Naive thymus-derived CD8-positive, alpha-beta T cell (primary cell): ENCODE measurements around the gene COL4A1. TPM values are rescaled to one million over a fixed set of nuclear protein-coding genes. Genes with fewer than 3 reads are reported as not detected.
A peak's percentile ranks its signal among the peaks of the same experiment; 100 is the strongest.

Experiments
- ATAC-seq, 2 donors: fragments of 150-1000 bp; cut with Tn5 transposase in 1 of 2; sonication (Bioruptor Pico), chemical (Tn5 transposase) in 1 of 2; 1 replicate in 1 of 2; 2 replicates in 1 of 2; pipeline ENCODE4 v1.10.0; 2021; ENCODE audit warnings: mild to moderate bottlenecking in 2 of 2, moderate library complexity in 2 of 2
- POLR2A ChIA-PET: fragments of 350-600 bp; sonication (Branson Sonifier 250); formaldehyde crosslinking; loops from one replicate; lab custom pipeline; 2021; ENCODE audit warnings: antibody characterized with exemption; lab: Charles Lee
- DNase-seq, 10 donors: peaks; one replicate each; pipeline versions ENCODE4 v3.0.0 to v3.0.0-alpha.2; 2020 to 2022
- H3K27ac Mint-ChIP-seq, 10 donors: one replicate each; pipeline ENCODE4 v1.8.0; 2020 to 2022; ENCODE audit warnings: mild to moderate bottlenecking in 10 of 10, mixed read lengths in 10 of 10, moderate library complexity in 4 of 10, inconsistent platforms in 1 of 10
- H3K27me3 Mint-ChIP-seq, 5 donors: one replicate each; pipeline ENCODE4 v1.8.0; 2021 to 2022; ENCODE audit warnings: mixed read lengths in 5 of 5
- H3K36me3 Mint-ChIP-seq, 3 donors: one replicate each; pipeline ENCODE4 v1.8.0; 2020 to 2022; ENCODE audit warnings: mixed read lengths in 3 of 3, mild to moderate bottlenecking in 2 of 3, inconsistent platforms in 1 of 3
- H3K4me1 Mint-ChIP-seq, 4 donors: one replicate each; pipeline ENCODE4 v1.8.0; 2021 to 2022; ENCODE audit warnings: mixed read lengths in 4 of 4
- H3K4me3 Mint-ChIP-seq, 10 donors: one replicate each; pipeline ENCODE4 v1.8.0; 2020 to 2022; ENCODE audit warnings: mild to moderate bottlenecking in 10 of 10, mixed read lengths in 10 of 10, moderate library complexity in 6 of 10, inconsistent platforms in 1 of 10
- H3K9me3 Mint-ChIP-seq, 9 donors: one replicate each; pipeline ENCODE4 v1.8.0; 2020 to 2022; ENCODE audit warnings: mixed read lengths in 9 of 9, mild to moderate bottlenecking in 3 of 9, inconsistent platforms in 1 of 9, moderate library complexity in 1 of 9
- polyA plus RNA-seq, 3 donors: library from polyadenylated mRNA; unstranded; fragments of 300-500 nt; fragmentation: Illumina TruSeq; gene quantifications; one replicate each; pipeline ENCODE4 v1.2.3, GENCODE V29; 2021
- total RNA-seq, 8 experiments: library from RNA in 2 of 8; stranded (reverse) in 2 of 8; gene quantifications; one replicate each; pipeline ENCODE4 v1.2.3 and lab custom pipeline; 2021 to 2026

The COL4A1 gene
- total and polyA plus RNA-seq, 5 experiments from 2014 or later: not detected

DNA sequence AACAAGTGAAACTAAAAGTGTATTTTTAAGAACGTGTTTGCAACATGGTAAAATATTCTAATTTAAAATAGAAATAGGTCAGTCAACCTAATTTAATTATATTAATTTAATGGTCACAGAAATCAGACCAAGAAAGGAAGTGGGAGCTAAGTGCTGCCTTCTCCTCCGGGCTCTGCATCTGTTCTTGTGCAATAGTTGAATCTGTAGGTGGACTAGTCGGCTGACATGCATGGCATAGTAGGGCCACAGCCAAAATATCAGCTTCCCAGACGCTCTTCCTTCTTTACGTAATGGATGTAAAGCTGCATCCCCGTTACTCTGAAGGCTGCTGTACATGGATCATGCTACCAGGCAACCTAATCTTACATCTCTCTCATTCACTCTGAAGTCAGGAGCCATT, 47.3 kb downstream of the COL4A1 start:
- ATAC-seq (no peak), DNase-seq (no peak)
- no peak overlapping the region for H3K4me3 Mint-ChIP-seq
- peaks cover 0 to 20% (median 5%) of the 10 kb centered on the region in 9 donors for H3K9me3 Mint-ChIP-seq
- H3K27me3 Mint-ChIP-seq: peaks cover 15 to 48% (median 34%) of the 10 kb centered on the region in 5 donors
- H3K4me1 Mint-ChIP-seq: peaks cover 0 to 13% (median 8%) of the 10 kb centered on the region in 4 donors
- peaks cover 0 to 3% (median 0%) of the 10 kb centered on the region in 3 donors for H3K36me3 Mint-ChIP-seq
- H3K27ac Mint-ChIP-seq: no peak overlapping the region
- POLR2A ChIA-PET: no interaction called here

DNA sequence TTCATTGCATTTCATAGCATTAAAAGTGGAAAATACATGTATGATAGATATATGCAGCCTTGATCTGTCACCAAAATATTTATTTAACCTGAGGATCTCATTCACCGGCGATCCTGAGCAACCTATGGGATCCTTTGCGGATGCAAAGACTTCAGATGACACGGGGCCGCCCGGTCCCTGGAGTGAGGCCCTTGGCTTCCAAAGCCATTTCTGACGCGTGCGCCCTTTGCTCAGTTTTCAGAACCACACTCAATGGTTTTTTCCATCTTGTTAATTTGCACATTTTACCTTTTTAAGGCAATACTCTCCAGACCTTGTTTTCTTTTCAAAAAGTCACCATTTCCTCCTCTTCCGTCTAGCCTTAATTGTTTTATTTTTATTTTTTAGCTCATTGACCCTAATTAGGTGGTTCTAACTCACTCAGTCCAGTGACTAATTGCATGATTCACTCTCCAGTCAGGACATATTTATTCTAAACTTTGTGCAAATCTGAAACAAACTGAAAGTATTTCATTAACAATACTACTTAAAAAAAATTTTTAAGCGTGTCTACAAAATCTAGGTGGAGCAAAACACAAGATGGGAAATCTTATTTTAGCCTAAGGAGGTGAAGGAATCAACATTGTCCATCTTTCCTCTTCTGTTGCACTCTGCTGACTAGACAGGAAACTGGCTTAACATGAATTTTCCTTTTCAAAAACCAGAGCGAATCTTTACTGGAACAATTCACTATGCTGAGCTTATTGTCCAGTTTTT, 47.9 kb downstream of the COL4A1 start:
- Mint-ChIP-seq H3K27ac (no peak overlapping the region), H3K4me3 (no peak overlapping the region), H3K9me3 (peaks cover 0 to 21% (median 5%) of the 10 kb centered on the region in 9 donors), H3K27me3 (peaks cover 14 to 43% (median 32%) of the 10 kb centered on the region in 5 donors), H3K4me1 (peaks cover 0 to 13% (median 8%) of the 10 kb centered on the region in 4 donors), H3K36me3 (peaks cover 0 to 3% (median 0%) of the 10 kb centered on the region in 3 donors)
- ATAC-seq (no peak), DNase-seq (no peak)
- POLR2A ChIA-PET: no interaction called here

DNA sequence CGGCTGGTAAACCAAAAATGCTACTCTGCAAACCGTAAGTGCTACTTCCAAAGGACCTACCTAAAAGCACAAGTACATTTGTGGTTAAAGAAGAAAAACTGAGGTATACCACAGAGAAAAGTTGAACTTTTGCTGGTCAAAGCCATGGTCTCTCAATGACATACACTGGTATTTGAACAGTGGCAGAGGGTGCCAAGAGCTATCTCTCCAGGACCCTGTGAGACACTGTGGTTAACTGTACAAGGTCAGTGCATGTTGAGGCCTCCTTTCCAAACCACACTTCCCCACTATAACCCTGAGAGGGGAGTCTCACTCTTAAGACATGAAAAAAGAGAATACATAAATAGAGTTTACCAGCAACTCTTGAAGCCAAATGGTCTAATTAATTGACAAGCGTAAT, 49.5 kb downstream of the COL4A1 start:
- Mint-ChIP-seq H3K4me3 (no peak overlapping the region), H3K27ac (no peak overlapping the region), H3K4me1 (peaks cover 0 to 13% (median 8%) of the 10 kb centered on the region in 4 donors), H3K27me3 (peaks cover 8 to 36% (median 22%) of the 10 kb centered on the region in 5 donors), H3K9me3 (peaks cover 0 to 21% (median 5%) of the 10 kb centered on the region in 9 donors), H3K36me3 (peaks cover 0 to under 1% (median 0%) of the 10 kb centered on the region in 3 donors)
- ATAC-seq (no peak), DNase-seq (no peak)
- POLR2A ChIA-PET: no interaction called here

- peaks cover 7 to 25% (median 12%) of the 10 kb centered on the region in 5 donors for H3K27me3 Mint-ChIP-seq
- peaks cover 0 to 13% (median 8%) of the 10 kb centered on the region in 4 donors for H3K4me1 Mint-ChIP-seq
- POLR2A ChIA-PET: no interaction called here
- peak overlapping the region in 4 of 10 donors; percentile 20 to 60 (median 29) for H3K27ac Mint-ChIP-seq
- DNase-seq (no peak), ATAC-seq (no peak)
- peaks cover 0 to 21% (median 5%) of the 10 kb centered on the region in 9 donors for H3K9me3 Mint-ChIP-seq
- H3K4me3 Mint-ChIP-seq: no peak overlapping the region
- H3K36me3 Mint-ChIP-seq: no peaks in the 10 kb centered on the region
Observed at GRCh38 chr13:110256126-110256905, 50.6 kb downstream of the COL4A1 start.

GRCh38 chr13:110254751-110255553, 52.0 kb downstream of the COL4A1 start:
- peaks cover 0 to 13% (median 8%) of the 10 kb centered on the region in 4 donors for H3K4me1 Mint-ChIP-seq
- DNase-seq (no peak), ATAC-seq (no peak)
- H3K27ac Mint-ChIP-seq: peak overlapping the region in 9 of 10 donors; percentile 56 to 93 (median 88)
- peaks cover 0 to 21% (median 5%) of the 10 kb centered on the region in 9 donors for H3K9me3 Mint-ChIP-seq
- H3K27me3 Mint-ChIP-seq: peaks cover 2 to 13% (median 6%) of the 10 kb centered on the region in 5 donors
- H3K4me3 Mint-ChIP-seq: no peak overlapping the region
- no peaks in the 10 kb centered on the region for H3K36me3 Mint-ChIP-seq
- POLR2A ChIA-PET: no interaction called here

DNA sequence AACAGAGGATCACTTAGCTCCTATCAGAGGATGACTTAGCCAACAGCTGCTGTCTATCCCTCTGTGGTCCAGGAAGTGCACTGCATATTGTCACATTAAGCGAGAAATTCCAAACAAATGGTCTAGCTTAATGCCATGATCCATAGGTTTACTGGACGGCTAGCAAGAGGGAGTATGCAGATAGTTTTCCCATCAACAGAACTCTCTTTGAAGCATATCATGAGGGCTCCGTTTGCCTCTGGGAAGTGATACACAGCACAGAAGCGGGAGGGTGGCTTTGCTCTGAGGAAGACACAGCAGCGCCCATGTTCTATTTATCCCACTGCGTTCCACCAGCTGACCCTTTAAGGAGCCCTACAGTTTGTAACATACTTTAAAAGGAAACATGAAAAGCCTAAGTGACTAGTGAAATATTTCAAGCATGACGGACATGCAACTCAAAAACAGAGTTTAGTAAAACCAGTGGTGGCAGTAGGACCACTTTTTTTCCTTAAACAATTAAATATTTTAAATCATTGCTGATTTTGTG, 52.7 kb downstream of the COL4A1 start:
- H3K4me3 Mint-ChIP-seq: no peak overlapping the region
- H3K4me1 Mint-ChIP-seq: peaks cover 0 to 13% (median 7%) of the 10 kb centered on the region in 4 donors
- DNase-seq (no peak), ATAC-seq (no peak)
- peaks cover 0 to 5% (median 3%) of the 10 kb centered on the region in 5 donors for H3K27me3 Mint-ChIP-seq
- H3K27ac Mint-ChIP-seq: peak overlapping the region in 3 of 10 donors; percentile 53 to 85 (median 61)
- peaks cover 0 to 21% (median 5%) of the 10 kb centered on the region in 9 donors for H3K9me3 Mint-ChIP-seq
- H3K36me3 Mint-ChIP-seq: no peaks in the 10 kb centered on the region
- POLR2A ChIA-PET: no interaction called here

- Mint-ChIP-seq H3K4me1 (peaks cover 0 to 11% (median 7%) of the 10 kb centered on the region in 4 donors), H3K9me3 (peaks cover 0 to 18% (median 5%) of the 10 kb centered on the region in 9 donors), H3K36me3 (no peaks in the 10 kb centered on the region), H3K27me3 (peaks cover 0 to 6% (median 4%) of the 10 kb centered on the region in 5 donors), H3K27ac (no peak overlapping the region), H3K4me3 (no peak overlapping the region)
- POLR2A ChIA-PET: interaction anchor here (0.6 kb wide), 1 partner anchor 87 kb away, joined by 3 read pairs; no protein-coding TSS in a partner anchor
- DNase-seq: no peak
- ATAC-seq: no peak
Observed at GRCh38 chr13:110251193-110251819, 55.7 kb downstream of the COL4A1 start.

- Mint-ChIP-seq H3K4me3 (no peak overlapping the region), H3K36me3 (no peaks in the 10 kb centered on the region), H3K4me1 (peaks cover 0 to 6% (median 4%) of the 10 kb centered on the region in 4 donors), H3K27me3 (peaks cover 0 to 6% (median 4%) of the 10 kb centered on the region in 5 donors), H3K9me3 (peaks cover 0 to 8% (median 4%) of the 10 kb centered on the region in 9 donors), H3K27ac (no peak overlapping the region)
- DNase-seq (no peak), ATAC-seq (no peak)
- POLR2A ChIA-PET: no interaction called here
Observed at GRCh38 chr13:110250258-110250891, 56.6 kb downstream of the COL4A1 start.

GRCh38 chr13:110249326-110249725, 57.6 kb downstream of the COL4A1 start:
- POLR2A ChIA-PET: no interaction called here
- ATAC-seq: no peak
- Mint-ChIP-seq H3K27ac (no peak overlapping the region), H3K4me3 (no peak overlapping the region), H3K9me3 (no peaks in the 10 kb centered on the region), H3K4me1 (no peaks in the 10 kb centered on the region), H3K36me3 (no peaks in the 10 kb centered on the region), H3K27me3 (peaks cover 0 to 10% (median 4%) of the 10 kb centered on the region in 5 donors)
- no peak for DNase-seq

- Mint-ChIP-seq H3K4me1 (no peaks in the 10 kb centered on the region), H3K36me3 (no peaks in the 10 kb centered on the region), H3K4me3 (no peak overlapping the region), H3K27me3 (peaks cover 0 to 13% (median 4%) of the 10 kb centered on the region in 5 donors), H3K9me3 (no peaks in the 10 kb centered on the region), H3K27ac (no peak overlapping the region)
- POLR2A ChIA-PET: no interaction called here
- no peak for DNase-seq
- no peak for ATAC-seq
Observed at GRCh38 chr13:110248449-110249143, 58.4 kb downstream of the COL4A1 start.

DNA sequence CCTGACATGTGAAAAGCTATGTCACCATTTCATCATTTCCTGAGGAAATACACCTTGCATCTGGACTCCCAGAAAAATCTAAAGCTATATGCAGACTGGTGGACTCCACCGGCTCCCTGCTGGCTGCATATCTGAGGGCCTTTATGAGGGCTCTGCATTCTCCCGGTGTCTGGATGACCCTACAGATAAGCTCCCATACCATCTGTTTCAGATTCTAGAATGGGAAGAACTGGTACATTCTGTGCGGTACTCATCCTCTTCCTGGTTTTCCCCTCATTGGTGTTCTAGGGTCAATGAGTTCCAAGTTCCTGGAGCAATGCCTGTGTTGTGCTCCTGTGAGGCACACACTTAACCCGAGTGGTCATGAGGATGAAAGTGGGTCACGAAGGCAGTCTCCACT, 60.4 kb downstream of the COL4A1 start:
- ATAC-seq (no peak), DNase-seq (no peak)
- Mint-ChIP-seq H3K27ac (peak overlapping the region in 1 of 10 donors; percentile 19), H3K27me3 (peaks cover 0 to 23% (median 6%) of the 10 kb centered on the region in 5 donors), H3K9me3 (no peaks in the 10 kb centered on the region), H3K4me1 (no peaks in the 10 kb centered on the region), H3K4me3 (no peak overlapping the region), H3K36me3 (no peaks in the 10 kb centered on the region)
- POLR2A ChIA-PET: no interaction called here
